ENCODE measurements around the gene ASB10.

- TF ChIP-seq CTCF (IDR thresholded peaks at IDR 0.05) (no peak), POLR2A (IDR thresholded peaks at IDR 0.05) (no peak)
Observed at GRCh38 chr7:151178236-151178635, 8.8 kb downstream of the ASB10 start.
